Measurements from ENCODE around the gene SLC27A5. TPM values are rescaled to one million over a fixed set of nuclear protein-coding genes. Genes with fewer than 3 reads are reported as not detected.
"Not testable (repeated sequence)": the region's sequence is repeated elsewhere in the genome, so short reads cannot be mapped to it uniquely, and the experiment has no call there.

Gene SLC27A5
- total RNA-seq, 1 experiment from 2014 or later = 8.4 TPM

GRCh38 chr19:58513213-58513693, 1.5 kb upstream of the SLC27A5 start:
- Histone ChIP-seq H4K20me1 (ENCODE audit: insufficient read depth) (no peaks in the 10 kb centered on the region), H3K79me2 (ENCODE audit: low read depth) (0 out of 2 replicates have a peak, but pooled peaks cover 14% of the 10 kb centered on the region), H3K27me3 (ENCODE audit: insufficient read depth, low read depth) (no peaks in the 10 kb centered on the region), H2AFZ (no peak overlapping the region), H3K27ac (no peak overlapping the region), H3K36me3 (ENCODE audit: low read depth) (no peaks in the 10 kb centered on the region), H3K9me3 (ENCODE audit: insufficient read depth, low read depth) (no peaks in the 10 kb centered on the region), H3K4me2 (no peak overlapping the region), H3K9me2 (ENCODE audit: insufficient read depth) (no peaks in the 10 kb centered on the region), H3K4me1 (replicated peaks; ENCODE audit: insufficient read depth) (peaks cover 4% of the 10 kb centered on the region), H3F3A (ENCODE audit: insufficient read depth, low read depth) (no peaks in the 10 kb centered on the region), H3K4me3 (no peak overlapping the region)
- no TSS peak for BruUV-seq (replicated peaks)
- ChIA-PET CTCF (interaction anchor here (0.6 kb wide), 1 partner anchor 294 kb away, joined by 4 read pairs; no protein-coding TSS in a partner anchor), POLR2A (ENCODE audit: unreplicated experiment) (interaction anchor here (0.6 to 1.0 kb wide), 2 partner anchors 56 to 186 kb away, joined by 3 read pairs; partner anchors contain the start of gene ZSCAN22)
- DNase-seq = no peak
- TF ChIP-seq CTCF (conservative IDR thresholded peaks at IDR 0.05) = no peak
- TF ChIP-seq EZH2 (IDR thresholded peaks at IDR 0.05; ENCODE audit: low read depth) = no peak
- intact Hi-C loops (cut with micrococcal nuclease; ENCODE audit: unreplicated experiment) = no loop called here

- Histone ChIP-seq H3K79me2 (ENCODE audit: low read depth) (no peaks in the 10 kb centered on the region), H3K4me3 (no peak overlapping the region), H3K36me3 (ENCODE audit: low read depth) (no peaks in the 10 kb centered on the region), H3K27ac (no peak overlapping the region), H4K20me1 (ENCODE audit: insufficient read depth) (no peaks in the 10 kb centered on the region), H3K9me2 (ENCODE audit: insufficient read depth) (no peaks in the 10 kb centered on the region), H3F3A (ENCODE audit: insufficient read depth, low read depth) (no peaks in the 10 kb centered on the region), H3K27me3 (ENCODE audit: insufficient read depth, low read depth) (no peaks in the 10 kb centered on the region), H3K9me3 (ENCODE audit: insufficient read depth, low read depth) (no peaks in the 10 kb centered on the region), H2AFZ (no peak overlapping the region), H3K4me1 (replicated peaks; ENCODE audit: insufficient read depth) (no peaks in the 10 kb centered on the region), H3K4me2 (no peak overlapping the region)
- TF ChIP-seq CTCF (conservative IDR thresholded peaks at IDR 0.05) (no peak), EZH2 (IDR thresholded peaks at IDR 0.05; ENCODE audit: low read depth) (no peak)
- no TSS peak for BruUV-seq (replicated peaks)
- CTCF ChIA-PET = no interaction called here
- no peak for DNase-seq
- intact Hi-C loops (cut with micrococcal nuclease; ENCODE audit: unreplicated experiment) = no loop called here
- POLR2A ChIA-PET (ENCODE audit: unreplicated experiment) = interaction anchor here (0.6 kb wide), 1 partner anchor 30 kb away, joined by 8 read pairs; no protein-coding TSS in a partner anchor
These were observed 1.5 kb downstream of the SLC27A5 start for GRCh38 chr19:58510084-58510862.

GRCh38 chr19:58509731-58510083, 2.1 kb downstream of the SLC27A5 start:
- no TSS peak for BruUV-seq (replicated peaks)
- Histone ChIP-seq H4K20me1 (ENCODE audit: insufficient read depth) (no peaks in the 10 kb centered on the region), H3K36me3 (ENCODE audit: low read depth) (no peaks in the 10 kb centered on the region), H3K27ac (no peak overlapping the region), H3K9me3 (ENCODE audit: insufficient read depth, low read depth) (no peaks in the 10 kb centered on the region), H3K9me2 (ENCODE audit: insufficient read depth) (no peaks in the 10 kb centered on the region), H3K4me3 (no peak overlapping the region), H2AFZ (no peak overlapping the region), H3K27me3 (ENCODE audit: insufficient read depth, low read depth) (no peaks in the 10 kb centered on the region), H3F3A (ENCODE audit: insufficient read depth, low read depth) (no peaks in the 10 kb centered on the region), H3K79me2 (ENCODE audit: low read depth) (no peaks in the 10 kb centered on the region), H3K4me2 (no peak overlapping the region), H3K4me1 (replicated peaks; ENCODE audit: insufficient read depth) (no peaks in the 10 kb centered on the region)
- TF ChIP-seq EZH2 (IDR thresholded peaks at IDR 0.05; ENCODE audit: low read depth) (no peak), CTCF (conservative IDR thresholded peaks at IDR 0.05) (no peak)
- ChIA-PET POLR2A (ENCODE audit: unreplicated experiment) (no interaction called here), CTCF (no interaction called here)
- DNase-seq = no peak
- intact Hi-C loops (cut with micrococcal nuclease; ENCODE audit: unreplicated experiment) = no loop called here

- H3K27ac ChIP-seq; H3K9me2 ChIP-seq (ENCODE audit: insufficient read depth); DNase-seq; H4K20me1 ChIP-seq (ENCODE audit: insufficient read depth); H3K4me2 ChIP-seq; H3K9me3 ChIP-seq (ENCODE audit: insufficient read depth, low read depth); H2AFZ ChIP-seq; H3K79me2 ChIP-seq (ENCODE audit: low read depth); H3K4me1 ChIP-seq (replicated peaks; ENCODE audit: insufficient read depth); BruUV-seq (replicated peaks); H3K27me3 ChIP-seq (ENCODE audit: insufficient read depth, low read depth); H3F3A ChIP-seq (ENCODE audit: insufficient read depth, low read depth); intact Hi-C loops (cut with micrococcal nuclease; ENCODE audit: unreplicated experiment); H3K4me3 ChIP-seq; CTCF ChIA-PET; H3K36me3 ChIP-seq (ENCODE audit: low read depth): not testable (repeated sequence)
- POLR2A ChIA-PET (ENCODE audit: unreplicated experiment) = interaction anchor here (0.7 kb wide), 1 partner anchor 65 kb away, joined by 9 read pairs; no protein-coding TSS in a partner anchor
These were observed 4.1 kb downstream of the SLC27A5 start for GRCh38 chr19:58507602-58508223.

Measured in PC-9 (cell line).